ENCODE results near the gene PPAN. TPM values are rescaled to one million over a fixed set of nuclear protein-coding genes. Genes with fewer than 3 reads are reported as not detected.

PPAN gene
- total RNA-seq, 2 donors from 2014 or later = 106 to 117 TPM

- ATAC-seq (replicated peaks in 1 of 2) (peak; percentile 42 to 67), DNase-seq (peak in 1 of 2 donors; percentile 9)
- Mint-ChIP-seq H3K36me3 (ENCODE audit: insufficient read depth in 2 of 2) (peaks cover 10 to 43% of the 10 kb centered on the region in 2 donors), H3K27ac (peak overlapping the region; percentile 97), H3K4me3 (peak overlapping the region in 1 of 2 donors; percentile 71), H3K27me3 (ENCODE audit: low read depth) (no peaks in the 10 kb centered on the region), H3K4me1 (ENCODE audit: low read depth) (peaks cover 33% of the 10 kb centered on the region), H3K9me3 (no peaks in the 10 kb centered on the region)
Observed at GRCh38 chr19:10142701-10143375, 36.7 kb downstream of the PPAN start.

GRCh38 chr19:10143681-10144080 lies 37.5 kb downstream of the PPAN start:
- ATAC-seq (replicated peaks in 1 of 2) = peak in 1 of 2 donors; percentile 30
- peaks cover 13 to 49% of the 10 kb centered on the region in 2 donors for H3K36me3 Mint-ChIP-seq (ENCODE audit: insufficient read depth in 2 of 2)
- no peak for DNase-seq
- H3K4me3 Mint-ChIP-seq = no peak overlapping the region
- H3K27ac Mint-ChIP-seq = peak overlapping the region; percentile 55
- H3K9me3 Mint-ChIP-seq = no peaks in the 10 kb centered on the region
- peaks cover 33% of the 10 kb centered on the region for H3K4me1 Mint-ChIP-seq (ENCODE audit: low read depth)
- H3K27me3 Mint-ChIP-seq (ENCODE audit: low read depth) = no peaks in the 10 kb centered on the region

DNA sequence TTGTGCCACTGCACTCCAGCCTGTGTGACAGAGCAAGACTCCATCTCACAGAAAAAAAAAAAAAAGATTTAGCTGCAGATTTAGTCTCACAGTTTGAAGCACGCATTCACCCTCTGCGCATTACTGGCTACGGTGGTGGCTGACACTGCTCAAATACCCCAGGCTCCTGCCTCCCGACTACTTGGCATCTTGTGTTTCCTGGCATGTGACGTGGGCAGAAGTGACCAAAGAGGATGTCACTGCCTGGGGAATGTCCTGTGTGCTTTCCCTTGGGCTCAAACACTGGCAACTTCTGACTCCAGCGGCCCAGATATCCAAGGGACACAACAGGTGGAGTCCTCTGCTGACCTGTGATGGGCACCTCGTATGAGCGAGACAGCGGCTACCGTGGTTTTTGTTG lies 38.2 kb downstream of the PPAN start:
- no peak for ATAC-seq (replicated peaks in 1 of 2)
- Mint-ChIP-seq H3K4me1 (ENCODE audit: low read depth) (peaks cover 33% of the 10 kb centered on the region), H3K27me3 (ENCODE audit: low read depth) (no peaks in the 10 kb centered on the region), H3K36me3 (ENCODE audit: insufficient read depth in 2 of 2) (peaks cover 13 to 49% of the 10 kb centered on the region in 2 donors), H3K4me3 (no peak overlapping the region), H3K9me3 (no peaks in the 10 kb centered on the region), H3K27ac (no peak overlapping the region)
- no peak for DNase-seq

DNA sequence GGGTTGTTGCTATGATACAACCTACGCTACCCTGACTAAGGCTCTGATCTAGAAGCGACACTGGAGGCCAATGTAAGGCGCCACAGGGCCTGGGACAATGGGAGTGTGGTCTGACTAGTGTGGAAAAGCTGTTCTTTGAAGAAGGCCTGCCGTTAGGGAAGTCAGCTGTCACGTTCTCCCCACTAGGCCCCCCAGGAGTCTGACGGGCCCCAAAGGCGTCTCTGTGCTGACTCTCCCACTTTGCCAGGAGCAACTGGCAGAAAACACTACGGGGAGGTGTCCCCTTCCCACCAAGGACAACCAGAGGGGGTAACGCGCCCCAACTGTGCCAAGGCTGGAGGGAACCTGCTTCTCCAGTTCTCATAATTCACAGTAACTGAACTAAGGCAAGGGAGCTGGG lies 38.9 kb downstream of the PPAN start:
- ATAC-seq (replicated peaks in 1 of 2) (peak in 1 of 2 donors; percentile 32), DNase-seq (no peak)
- no peaks in the 10 kb centered on the region for H3K27me3 Mint-ChIP-seq (ENCODE audit: low read depth)
- H3K4me1 Mint-ChIP-seq (ENCODE audit: low read depth) = peaks cover 33% of the 10 kb centered on the region
- no peak overlapping the region for H3K4me3 Mint-ChIP-seq
- H3K27ac Mint-ChIP-seq = no peak overlapping the region
- no peaks in the 10 kb centered on the region for H3K9me3 Mint-ChIP-seq
- peaks cover 13 to 50% of the 10 kb centered on the region in 2 donors for H3K36me3 Mint-ChIP-seq (ENCODE audit: insufficient read depth in 2 of 2)

DNA sequence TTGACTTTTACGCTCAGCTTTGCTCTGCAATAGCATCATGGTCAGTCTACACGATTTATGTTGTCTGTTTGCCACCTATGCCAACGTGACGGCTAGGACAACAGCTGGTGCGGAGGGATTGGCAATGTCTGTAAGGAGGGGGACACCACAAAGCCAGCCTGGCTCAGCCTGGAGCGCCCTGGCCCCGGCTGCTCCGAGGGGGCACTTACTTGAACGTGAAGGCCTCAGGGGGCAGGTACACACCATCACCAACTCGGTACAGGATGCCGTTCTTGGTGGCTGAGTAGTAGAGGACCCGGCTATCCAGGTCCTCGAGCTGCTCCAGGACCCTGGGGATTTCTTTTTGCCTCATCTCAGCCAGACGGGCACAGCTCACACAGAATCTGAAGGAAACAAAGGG lies 40.0 kb downstream of the PPAN start:
- peaks cover 33% of the 10 kb centered on the region for H3K4me1 Mint-ChIP-seq (ENCODE audit: low read depth)
- H3K9me3 Mint-ChIP-seq = no peaks in the 10 kb centered on the region
- H3K4me3 Mint-ChIP-seq = no peak overlapping the region
- ATAC-seq (replicated peaks in 1 of 2) (no peak), DNase-seq (no peak)
- no peak overlapping the region for H3K27ac Mint-ChIP-seq
- peaks cover 13 to 52% of the 10 kb centered on the region in 2 donors for H3K36me3 Mint-ChIP-seq (ENCODE audit: insufficient read depth in 2 of 2)
- H3K27me3 Mint-ChIP-seq (ENCODE audit: low read depth) = no peaks in the 10 kb centered on the region

GRCh38 chr19:10149427-10149826 lies 43.3 kb downstream of the PPAN start:
- Mint-ChIP-seq H3K27me3 (ENCODE audit: low read depth) (no peaks in the 10 kb centered on the region), H3K4me3 (no peak overlapping the region), H3K4me1 (ENCODE audit: low read depth) (peaks cover 17% of the 10 kb centered on the region), H3K9me3 (no peaks in the 10 kb centered on the region), H3K27ac (no peak overlapping the region), H3K36me3 (ENCODE audit: insufficient read depth in 2 of 2) (peaks cover 17 to 62% of the 10 kb centered on the region in 2 donors)
- DNase-seq (no peak), ATAC-seq (replicated peaks in 1 of 2) (no peak)

- Mint-ChIP-seq H3K9me3 (no peaks in the 10 kb centered on the region), H3K4me3 (no peak overlapping the region), H3K27me3 (ENCODE audit: low read depth) (no peaks in the 10 kb centered on the region), H3K27ac (no peak overlapping the region), H3K36me3 (ENCODE audit: insufficient read depth in 2 of 2) (peaks cover 14 to 57% of the 10 kb centered on the region in 2 donors), H3K4me1 (ENCODE audit: low read depth) (peaks cover 1% of the 10 kb centered on the region)
- no peak for DNase-seq
- no peak for ATAC-seq (replicated peaks in 1 of 2)
Observed at GRCh38 chr19:10151521-10151920, 45.4 kb downstream of the PPAN start.

GRCh38 chr19:10152100-10152499 lies 45.9 kb downstream of the PPAN start:
- DNase-seq (no peak), ATAC-seq (replicated peaks in 1 of 2) (peak; percentile 35 to 43)
- no peak overlapping the region for H3K27ac Mint-ChIP-seq
- H3K36me3 Mint-ChIP-seq (ENCODE audit: insufficient read depth in 2 of 2) = peaks cover 14 to 56% of the 10 kb centered on the region in 2 donors
- H3K9me3 Mint-ChIP-seq = no peaks in the 10 kb centered on the region
- no peak overlapping the region for H3K4me3 Mint-ChIP-seq
- H3K27me3 Mint-ChIP-seq (ENCODE audit: low read depth) = no peaks in the 10 kb centered on the region
- H3K4me1 Mint-ChIP-seq (ENCODE audit: low read depth) = no peaks in the 10 kb centered on the region

DNA sequence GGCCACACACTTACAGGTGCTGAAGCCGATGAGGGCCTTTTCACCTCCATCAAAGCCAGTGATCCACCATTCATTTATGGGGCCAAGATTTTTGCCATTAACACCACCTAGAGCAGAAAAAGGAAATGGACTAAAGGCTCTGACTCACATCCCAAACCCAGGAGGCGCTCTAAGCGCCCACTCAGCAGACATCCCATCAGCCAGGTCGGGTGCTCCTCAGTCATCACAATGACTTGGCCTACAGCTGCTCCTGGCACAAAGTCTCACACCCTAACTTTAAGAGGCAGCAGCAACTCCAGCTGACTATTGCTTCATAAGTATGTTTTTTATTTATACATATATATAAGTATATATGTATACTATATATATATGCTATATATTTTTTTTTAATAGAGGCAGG lies 49.7 kb downstream of the PPAN start:
- Mint-ChIP-seq H3K27ac (no peak overlapping the region), H3K36me3 (ENCODE audit: insufficient read depth in 2 of 2) (peaks cover 18 to 59% of the 10 kb centered on the region in 2 donors), H3K4me3 (no peak overlapping the region), H3K9me3 (no peaks in the 10 kb centered on the region), H3K4me1 (ENCODE audit: low read depth) (no peaks in the 10 kb centered on the region), H3K27me3 (ENCODE audit: low read depth) (no peaks in the 10 kb centered on the region)
- DNase-seq (no peak), ATAC-seq (replicated peaks in 1 of 2) (no peak)

GRCh38 chr19:10158071-10158470 lies 51.9 kb downstream of the PPAN start:
- no peak overlapping the region for H3K27ac Mint-ChIP-seq
- H3K9me3 Mint-ChIP-seq = no peaks in the 10 kb centered on the region
- no peak for ATAC-seq (replicated peaks in 1 of 2)
- no peaks in the 10 kb centered on the region for H3K4me1 Mint-ChIP-seq (ENCODE audit: low read depth)
- H3K27me3 Mint-ChIP-seq (ENCODE audit: low read depth) = no peaks in the 10 kb centered on the region
- no peak for DNase-seq
- no peak overlapping the region for H3K4me3 Mint-ChIP-seq
- H3K36me3 Mint-ChIP-seq (ENCODE audit: insufficient read depth in 2 of 2) = peaks cover 12 to 51% of the 10 kb centered on the region in 2 donors

DNA sequence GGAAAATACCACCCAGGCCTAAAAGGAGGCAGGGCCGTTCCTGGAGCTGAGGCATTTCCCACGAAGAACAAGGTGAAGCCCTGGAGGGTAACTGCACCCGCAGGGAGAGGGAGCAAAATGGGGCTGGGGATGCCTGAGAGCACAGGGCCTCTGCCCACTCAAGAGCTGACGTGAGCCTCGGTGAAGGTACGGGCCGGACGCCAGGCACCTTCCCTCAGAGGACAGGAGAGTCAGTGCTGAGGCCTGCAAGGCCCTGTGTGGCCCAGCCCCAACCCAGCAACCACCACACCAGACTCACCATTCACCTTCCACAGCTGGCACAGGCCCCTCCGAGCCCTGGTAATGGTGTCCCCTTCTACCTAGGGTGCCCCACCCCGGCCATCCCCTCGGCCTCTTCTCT lies 52.3 kb downstream of the PPAN start:
- Mint-ChIP-seq H3K36me3 (ENCODE audit: insufficient read depth in 2 of 2) (peaks cover 12 to 54% of the 10 kb centered on the region in 2 donors), H3K4me1 (ENCODE audit: low read depth) (no peaks in the 10 kb centered on the region), H3K9me3 (no peaks in the 10 kb centered on the region), H3K27me3 (ENCODE audit: low read depth) (no peaks in the 10 kb centered on the region), H3K4me3 (no peak overlapping the region), H3K27ac (no peak overlapping the region)
- no peak for DNase-seq
- ATAC-seq (replicated peaks in 1 of 2) = peak in 1 of 2 donors; percentile 20

DNA sequence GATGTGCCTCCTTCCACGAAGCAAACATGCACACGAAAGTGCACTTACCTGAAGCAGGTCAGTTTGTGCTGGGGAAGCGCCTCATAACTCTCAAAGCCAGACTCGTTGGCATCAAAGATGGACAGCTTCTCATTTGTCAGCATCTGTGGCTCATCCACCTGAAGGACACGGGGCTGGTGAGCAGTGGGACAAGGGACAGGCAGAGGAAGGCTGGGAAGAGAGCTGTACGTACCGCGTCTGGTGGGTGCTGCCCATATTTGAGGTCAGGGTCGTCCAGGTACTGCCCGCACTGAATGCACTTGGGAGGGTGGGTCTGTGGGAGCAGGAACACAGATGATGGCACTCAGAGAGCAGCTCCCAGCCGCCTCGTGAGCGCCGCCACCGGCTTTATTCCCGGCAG lies 53.4 kb downstream of the PPAN start:
- Mint-ChIP-seq H3K27me3 (ENCODE audit: low read depth) (no peaks in the 10 kb centered on the region), H3K27ac (no peak overlapping the region), H3K4me1 (ENCODE audit: low read depth) (no peaks in the 10 kb centered on the region), H3K36me3 (ENCODE audit: insufficient read depth in 2 of 2) (peaks cover 10 to 50% of the 10 kb centered on the region in 2 donors), H3K9me3 (no peaks in the 10 kb centered on the region), H3K4me3 (no peak overlapping the region)
- ATAC-seq (replicated peaks in 1 of 2) = no peak
- no peak for DNase-seq
